Mesendoderm (in vitro differentiated cells): ENCODE data around the gene ATL2.

ENCODE experiments used
- DNase-seq: peaks from one replicate; pipeline ENCODE4 v3.0.0; 2013
- H2AK5ac ChIP-seq: 2 replicates; pipeline ENCODE4 v1.6.1; 2013; ENCODE audit warnings: low read length, inconsistent platforms
- H2BK120ac ChIP-seq: 2 replicates; pipeline ENCODE4 v1.6.1; 2013; ENCODE audit warnings: low read depth, mild to moderate bottlenecking, low read length, moderate library complexity, mixed read lengths
- H2BK15ac ChIP-seq: replicated peaks from 2 replicates; pipeline ENCODE4 v1.6.1; 2013; ENCODE audit warnings: low read depth, mild to moderate bottlenecking, moderate library complexity
- H2BK5ac ChIP-seq: 2 replicates; pipeline ENCODE4 v1.6.1; 2013; ENCODE audit warnings: low read length, inconsistent platforms
- H3K18ac ChIP-seq: 2 replicates; pipeline ENCODE4 v1.6.1; 2013; ENCODE audit warnings: mild to moderate bottlenecking, low read length, mixed read lengths
- H3K23ac ChIP-seq: one replicate; pipeline ENCODE4 v1.6.1; 2013; ENCODE audit warnings: low read length
- H3K27ac ChIP-seq: 2 replicates; pipeline ENCODE4 v1.5.1; 2013; ENCODE audit warnings: low read depth, mild to moderate bottlenecking, inconsistent platforms, low read length, moderate library complexity
- H3K27me3 ChIP-seq: 2 replicates; pipeline ENCODE4 v1.6.1; 2013; ENCODE audit warnings: low read length, control low read depth, mild to moderate bottlenecking, inconsistent platforms; ENCODE audit not compliant: insufficient read depth, poor library complexity
- H3K36me3 ChIP-seq: 2 replicates; pipeline ENCODE4 v1.6.1; 2013; ENCODE audit warnings: low read length, inconsistent platforms; ENCODE audit not compliant: control insufficient read depth, insufficient read depth
- H3K4ac ChIP-seq: one replicate; pipeline ENCODE4 v1.6.1; 2013; ENCODE audit warnings: low read depth, mild to moderate bottlenecking, low read length, moderate library complexity
- H3K4me1 ChIP-seq: 2 replicates; pipeline ENCODE4 v1.6.1; 2013; ENCODE audit warnings: low read depth, low read length, inconsistent platforms; ENCODE audit not compliant: control insufficient read depth
- H3K4me2 ChIP-seq: 2 replicates; pipeline ENCODE4 v1.6.1; 2013; ENCODE audit warnings: low read length
- H3K4me3 ChIP-seq: 2 replicates; pipeline ENCODE4 v1.5.1; 2013; ENCODE audit warnings: mild to moderate bottlenecking, low read length
- H3K56ac ChIP-seq: one replicate; pipeline ENCODE4 v1.6.1; 2013; ENCODE audit warnings: low read length
- H3K79me1 ChIP-seq: 2 replicates; pipeline ENCODE4 v1.6.1; 2013; ENCODE audit warnings: low read length, inconsistent platforms
- H3K79me2 ChIP-seq: 2 replicates; pipeline ENCODE4 v1.6.1; 2013; ENCODE audit warnings: mild to moderate bottlenecking, low read length; ENCODE audit not compliant: control insufficient read depth, insufficient read depth
- H3K9ac ChIP-seq: 2 replicates; pipeline ENCODE4 v1.6.1; 2013; ENCODE audit warnings: low read length, inconsistent platforms
- H4K5ac ChIP-seq: one replicate; pipeline ENCODE4 v1.6.1; 2013; ENCODE audit warnings: low read length
- H4K8ac ChIP-seq: one replicate; pipeline ENCODE4 v1.6.1; 2013; ENCODE audit warnings: low read depth, mild to moderate bottlenecking, control low read depth, low read length, moderate library complexity
- WGBS: extraction: QIAGEN DNeasy Blood & Tissue Kit; methylation state at CpG from one replicate; pipeline ENCODE4 v1.1.7; 2013; ENCODE audit warnings: low lambda C conversion rate, missing lambda C conversion rate; ENCODE audit not compliant: insufficient coverage; ENCODE audit errors: extremely low coverage; 5-methylcytosine and 5-hydroxymethylcytosine counted together

Gene ATL2

GRCh38 chr2:38409156-38410102, 32.4 kb upstream of the ATL2 start:
- H3K56ac ChIP-seq = no peak overlapping the region

GRCh38 chr2:38407111-38407682, 30.1 kb upstream of the ATL2 start:
- no peak overlapping the region for H3K27ac ChIP-seq

More at GRCh38 chr2:38409156-38410102, 32.4 kb upstream of the ATL2 start:
- WGBS = no CpG with 5 or more reads among the region's 2 CpGs
- no peak for DNase-seq
- Histone ChIP-seq H3K4ac (no peak overlapping the region), H4K8ac (no peak overlapping the region), H3K4me2 (no peak overlapping the region), H2AK5ac (no peak overlapping the region), H3K79me1 (no peaks in the 10 kb centered on the region), H3K4me3 (no peak overlapping the region), H3K18ac (no peak overlapping the region), H3K79me2 (no peaks in the 10 kb centered on the region), H4K5ac (no peak overlapping the region), H3K4me1 (peaks cover 7% of the 10 kb centered on the region), H3K23ac (no peak overlapping the region), H3K27me3 (no peaks in the 10 kb centered on the region), H2BK5ac (no peak overlapping the region), H3K9ac (no peak overlapping the region), H2BK120ac (no peak overlapping the region), H3K36me3 (no peaks in the 10 kb centered on the region), H2BK15ac (no peak overlapping the region), H3K27ac (no peak overlapping the region)

GRCh38 chr2:38406597-38407110, 29.6 kb upstream of the ATL2 start:
- WGBS = no CpG with 5 or more reads among the region's 8 CpGs
- Histone ChIP-seq H3K4ac (no peak overlapping the region), H3K27ac (no peak overlapping the region), H3K27me3 (no peaks in the 10 kb centered on the region), H3K4me2 (no peak overlapping the region), H2AK5ac (no peak overlapping the region), H3K79me1 (no peaks in the 10 kb centered on the region), H3K36me3 (no peaks in the 10 kb centered on the region), H3K18ac (no peak overlapping the region), H2BK15ac (no peak overlapping the region), H3K9ac (no peak overlapping the region), H4K5ac (no peak overlapping the region), H3K56ac (peak overlapping the region; percentile 38), H2BK5ac (peak overlapping the region; percentile 32), H3K4me1 (peaks cover 7% of the 10 kb centered on the region), H3K4me3 (no peak overlapping the region), H3K79me2 (no peaks in the 10 kb centered on the region), H4K8ac (no peak overlapping the region), H3K23ac (no peak overlapping the region), H2BK120ac (no peak overlapping the region)
- peak; percentile 72 for DNase-seq

More at GRCh38 chr2:38407111-38407682, 30.1 kb upstream of the ATL2 start:
- H3K4ac ChIP-seq = peak overlapping the region; percentile 46
- no CpG with 5 or more reads among the region's 4 CpGs for WGBS
- H3K4me2 ChIP-seq = no peak overlapping the region
- no peaks in the 10 kb centered on the region for H3K79me2 ChIP-seq
- no peak overlapping the region for H2BK120ac ChIP-seq
- no peak overlapping the region for H3K18ac ChIP-seq
- peak; percentile 87 for DNase-seq
- peak overlapping the region; percentile 33 for H4K5ac ChIP-seq
- H3K27me3 ChIP-seq = no peaks in the 10 kb centered on the region
- H3K4me3 ChIP-seq = no peak overlapping the region
- no peak overlapping the region for H3K23ac ChIP-seq
- H4K8ac ChIP-seq = no peak overlapping the region
- H2BK5ac ChIP-seq = peak overlapping the region; percentile 36
- H3K4me1 ChIP-seq = peaks cover 7% of the 10 kb centered on the region
- no peak overlapping the region for H2AK5ac ChIP-seq
- no peak overlapping the region for H3K9ac ChIP-seq
- H3K56ac ChIP-seq = peak overlapping the region; percentile 36
- H3K36me3 ChIP-seq = no peaks in the 10 kb centered on the region
- peak overlapping the region; percentile 25 for H2BK15ac ChIP-seq
- H3K79me1 ChIP-seq = no peaks in the 10 kb centered on the region

GRCh38 chr2:38405917-38406596, 29.0 kb upstream of the ATL2 start:
- no peaks in the 10 kb centered on the region for H3K79me2 ChIP-seq
- no peak overlapping the region for H4K5ac ChIP-seq
- no peak overlapping the region for H4K8ac ChIP-seq
- H3K27me3 ChIP-seq = no peaks in the 10 kb centered on the region
- WGBS = no CpG with 5 or more reads among the region's 9 CpGs
- no peaks in the 10 kb centered on the region for H3K36me3 ChIP-seq
- peaks cover 7% of the 10 kb centered on the region for H3K4me1 ChIP-seq
- H3K18ac ChIP-seq = no peak overlapping the region
- H3K56ac ChIP-seq = peak overlapping the region; percentile 38
- H3K4me2 ChIP-seq = no peak overlapping the region
- H2AK5ac ChIP-seq = no peak overlapping the region
- no peak overlapping the region for H3K23ac ChIP-seq
- no peak overlapping the region for H3K4me3 ChIP-seq
- no peak overlapping the region for H3K4ac ChIP-seq
- no peaks in the 10 kb centered on the region for H3K79me1 ChIP-seq
- no peak overlapping the region for H2BK120ac ChIP-seq
- H3K9ac ChIP-seq = no peak overlapping the region
- no peak overlapping the region for H3K27ac ChIP-seq
- no peak for DNase-seq
- peak overlapping the region; percentile 32 for H2BK5ac ChIP-seq
- H2BK15ac ChIP-seq = no peak overlapping the region

- Histone ChIP-seq H3K23ac (no peak overlapping the region), H3K79me1 (no peaks in the 10 kb centered on the region), H3K56ac (no peak overlapping the region), H2BK5ac (no peak overlapping the region), H3K9ac (no peak overlapping the region), H4K5ac (no peak overlapping the region), H3K4me2 (no peak overlapping the region), H3K79me2 (no peaks in the 10 kb centered on the region), H3K18ac (no peak overlapping the region), H3K4ac (no peak overlapping the region), H2AK5ac (no peak overlapping the region), H3K27me3 (no peaks in the 10 kb centered on the region), H3K36me3 (no peaks in the 10 kb centered on the region), H3K4me1 (no peaks in the 10 kb centered on the region), H3K4me3 (no peak overlapping the region), H2BK120ac (no peak overlapping the region), H4K8ac (no peak overlapping the region), H3K27ac (no peak overlapping the region), H2BK15ac (no peak overlapping the region)
- DNase-seq = no peak
Observed at GRCh38 chr2:38400513-38400912, 23.4 kb upstream of the ATL2 start.
